ENCODE measurements around the gene TOP2B.

DNA sequence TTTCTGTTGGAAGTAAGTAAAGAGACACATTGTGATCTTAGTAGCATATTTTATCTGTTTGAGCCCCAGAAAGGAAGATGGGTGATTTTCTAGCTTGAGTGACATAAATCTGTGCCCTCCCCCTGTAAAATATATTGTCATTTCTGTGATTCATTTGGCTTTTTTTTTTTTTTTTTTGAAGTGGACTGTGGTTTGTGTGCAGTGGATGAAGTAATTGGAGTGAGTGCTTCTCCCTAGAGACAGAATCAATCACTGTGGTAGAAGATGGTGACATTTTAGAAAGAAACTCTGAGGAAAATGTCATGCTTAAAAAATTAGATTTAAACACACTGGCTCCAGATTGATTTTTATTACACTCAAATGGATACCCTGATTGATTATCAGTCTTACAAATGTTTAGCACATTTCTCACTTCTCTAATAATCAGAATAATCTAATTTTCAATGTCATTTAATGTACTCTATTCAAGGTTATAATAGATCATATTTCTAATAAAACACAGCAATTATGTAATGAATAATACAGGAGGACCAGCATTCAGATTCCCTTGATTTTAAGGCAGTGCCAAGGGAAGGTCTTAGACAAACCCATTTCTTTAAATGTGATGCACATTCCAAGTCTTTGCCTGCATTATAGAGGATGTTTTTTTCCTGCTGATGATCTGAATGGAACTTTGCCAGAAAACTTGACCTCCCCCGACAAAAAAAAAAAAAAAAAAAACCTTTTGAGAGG lies 116.6 kb downstream of the TOP2B start:
- TF ChIP-seq, protein P1, sequence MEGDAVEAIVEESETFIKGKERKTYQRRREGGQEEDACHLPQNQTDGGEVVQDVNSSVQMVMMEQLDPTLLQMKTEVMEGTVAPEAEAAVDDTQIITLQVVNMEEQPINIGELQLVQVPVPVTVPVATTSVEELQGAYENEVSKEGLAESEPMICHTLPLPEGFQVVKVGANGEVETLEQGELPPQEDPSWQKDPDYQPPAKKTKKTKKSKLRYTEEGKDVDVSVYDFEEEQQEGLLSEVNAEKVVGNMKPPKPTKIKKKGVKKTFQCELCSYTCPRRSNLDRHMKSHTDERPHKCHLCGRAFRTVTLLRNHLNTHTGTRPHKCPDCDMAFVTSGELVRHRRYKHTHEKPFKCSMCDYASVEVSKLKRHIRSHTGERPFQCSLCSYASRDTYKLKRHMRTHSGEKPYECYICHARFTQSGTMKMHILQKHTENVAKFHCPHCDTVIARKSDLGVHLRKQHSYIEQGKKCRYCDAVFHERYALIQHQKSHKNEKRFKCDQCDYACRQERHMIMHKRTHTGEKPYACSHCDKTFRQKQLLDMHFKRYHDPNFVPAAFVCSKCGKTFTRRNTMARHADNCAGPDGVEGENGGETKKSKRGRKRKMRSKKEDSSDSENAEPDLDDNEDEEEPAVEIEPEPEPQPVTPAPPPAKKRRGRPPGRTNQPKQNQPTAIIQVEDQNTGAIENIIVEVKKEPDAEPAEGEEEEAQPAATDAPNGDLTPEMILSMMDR (IDR thresholded peaks at IDR 0.05) = no peak
- TF ChIP-seq POLR2A (IDR thresholded peaks at IDR 0.05) = no peak

All from uterus (tissue), 2 donors.